Activated gamma-delta T cell (primary cell): ENCODE results near the gene STMN1.
"Not testable (repeated sequence)": the region's sequence is repeated elsewhere in the genome, so short reads cannot be mapped to it uniquely, and the experiment has no call there.

Experiments used
- DNase-seq: peaks from one replicate; lab custom pipeline; 2025; lab: John Stamatoyannopoulos, UW
- total RNA-seq, 2 donors: gene quantifications; one replicate each; lab custom pipeline; 2026; lab: John Stamatoyannopoulos, UW

Gene STMN1
- 52.4 to 57.1 reads per million in 2 donors for total RNA-seq

DNA sequence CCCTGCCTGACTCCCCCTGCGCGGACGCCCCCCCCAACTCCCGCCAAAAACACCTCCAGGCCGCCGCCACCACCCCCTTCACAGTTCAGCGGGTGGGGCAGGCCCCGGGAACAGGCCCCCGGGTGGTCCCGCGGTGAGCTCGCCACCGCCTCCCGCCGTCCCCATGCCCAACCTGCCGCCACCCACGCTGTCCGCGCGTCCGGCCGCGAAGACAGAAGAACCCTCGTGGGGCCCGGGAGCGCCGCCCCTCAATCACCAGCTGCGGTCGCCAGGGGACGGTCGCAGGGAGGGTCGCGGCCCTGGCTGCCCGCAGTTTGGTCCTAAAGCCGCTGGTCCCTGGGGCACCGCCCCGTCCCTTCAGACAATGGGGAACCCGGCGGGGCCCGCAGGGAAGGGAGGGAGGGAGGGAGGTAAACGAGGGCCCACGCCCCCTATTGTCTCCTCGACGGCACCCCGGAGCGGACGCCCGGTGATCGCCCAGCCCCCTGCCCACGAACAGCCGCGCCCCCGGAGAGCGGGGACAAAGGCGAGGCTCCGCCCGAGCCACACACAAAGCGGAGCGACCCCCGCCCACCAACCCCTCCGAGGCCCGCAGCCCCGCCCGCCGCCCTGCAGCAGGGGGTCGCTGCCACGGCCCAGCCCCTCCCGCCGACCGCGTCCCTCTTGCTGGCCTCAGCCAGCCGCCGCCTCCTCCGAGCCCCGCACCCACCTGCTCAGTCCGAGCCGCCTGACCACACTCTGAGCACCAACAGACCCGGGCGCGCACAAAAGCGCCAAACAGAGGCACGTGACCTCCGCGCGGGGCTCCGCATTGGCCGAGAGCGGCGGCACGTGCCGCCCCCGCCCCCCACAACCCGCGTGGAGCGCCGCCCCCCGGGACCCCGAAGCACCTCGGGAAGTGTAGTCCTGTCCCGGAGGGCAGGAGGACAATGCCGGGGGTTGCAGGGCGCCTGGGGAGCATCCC, at the start of gene STMN1:
TSS of gene STMN1 (minus strand) at position 740 of the 964 bp plus-strand sequence. CDS start 1,743 bp downstream, outside the sequence.
- DNase-seq, result peak; percentile 82

- DNase-seq, result no peak
These were observed 49.3 kb upstream of the STMN1 start for GRCh38 chr1:25955553-25955952.

DNA sequence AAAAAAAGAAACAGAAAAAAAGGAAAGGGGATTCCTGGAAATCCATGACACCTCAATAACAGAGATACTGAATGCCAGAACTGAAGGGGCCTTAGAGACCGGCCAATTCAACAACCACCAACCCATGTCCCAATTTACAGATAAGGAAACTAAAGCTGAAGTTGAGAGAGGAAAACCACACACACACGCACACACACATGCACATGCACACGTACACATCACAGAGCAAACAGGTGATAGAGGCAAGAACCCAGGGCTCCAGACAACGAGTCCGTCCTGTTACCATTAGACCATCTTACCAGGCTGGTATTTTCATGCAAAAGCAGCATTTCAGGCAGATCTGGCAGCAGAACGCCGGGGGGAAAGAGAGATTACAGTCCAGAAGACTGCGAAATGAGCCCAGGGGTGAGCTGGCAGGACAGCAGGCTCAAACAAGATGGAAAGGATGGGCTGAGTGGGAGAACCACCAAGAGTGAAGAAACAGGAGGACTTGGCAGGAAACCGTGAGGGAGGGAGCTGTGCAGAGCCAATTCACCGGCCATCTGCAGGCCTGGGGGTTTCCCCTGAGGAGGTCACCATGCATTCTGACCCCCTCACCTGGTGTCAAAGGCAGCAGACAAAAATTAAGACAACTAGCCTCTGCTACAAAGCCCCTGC, 48.2 kb upstream of the STMN1 start:
- DNase-seq, result no peak

- DNase-seq, result no peak
These were observed 46.7 kb upstream of the STMN1 start for GRCh38 chr1:25952841-25953401.

DNA sequence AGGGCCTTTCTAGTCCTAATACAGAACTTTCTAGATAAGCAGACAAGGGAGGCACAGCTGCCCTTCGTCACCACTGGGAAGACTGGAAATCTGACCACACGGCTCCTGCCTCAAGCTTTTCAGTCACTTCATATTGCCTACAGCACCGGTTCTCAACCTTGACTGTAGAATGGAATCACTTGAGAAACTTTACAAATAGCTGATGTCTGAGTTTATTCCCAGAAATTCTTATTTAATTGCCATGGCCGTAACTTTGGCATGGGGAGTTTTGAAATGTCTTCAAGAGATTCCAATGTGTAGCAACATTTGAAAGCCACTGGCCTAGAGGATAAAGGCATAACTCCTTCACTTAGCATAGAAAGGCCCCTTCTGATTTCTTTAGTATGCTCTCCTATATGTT, 42.4 kb upstream of the STMN1 start:
- no peak for DNase-seq

GRCh38 chr1:25947027-25947426, 40.8 kb upstream of the STMN1 start:
- no peak for DNase-seq

DNA sequence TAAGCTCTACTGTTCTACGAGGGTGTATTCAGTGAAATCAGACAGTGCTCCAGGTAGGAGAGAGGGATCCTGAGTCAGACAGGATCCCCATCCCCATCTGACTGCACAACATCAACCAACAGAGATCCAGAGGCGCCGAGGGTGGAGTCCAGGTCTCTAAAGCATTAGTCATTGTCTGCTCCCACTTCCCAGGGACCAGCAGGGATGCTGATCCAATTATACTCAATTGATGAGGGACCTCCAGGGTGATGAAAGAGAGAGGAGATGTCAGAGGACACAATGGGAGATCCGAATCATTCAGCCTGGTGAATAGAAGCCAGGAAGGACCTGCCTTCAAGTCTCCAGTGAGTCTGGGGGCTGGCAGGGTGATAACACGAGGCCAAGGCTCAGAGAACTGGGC, 39.5 kb upstream of the STMN1 start:
- no peak for DNase-seq

GRCh38 chr1:25944986-25945385, 38.8 kb upstream of the STMN1 start:
- no peak for DNase-seq

DNA sequence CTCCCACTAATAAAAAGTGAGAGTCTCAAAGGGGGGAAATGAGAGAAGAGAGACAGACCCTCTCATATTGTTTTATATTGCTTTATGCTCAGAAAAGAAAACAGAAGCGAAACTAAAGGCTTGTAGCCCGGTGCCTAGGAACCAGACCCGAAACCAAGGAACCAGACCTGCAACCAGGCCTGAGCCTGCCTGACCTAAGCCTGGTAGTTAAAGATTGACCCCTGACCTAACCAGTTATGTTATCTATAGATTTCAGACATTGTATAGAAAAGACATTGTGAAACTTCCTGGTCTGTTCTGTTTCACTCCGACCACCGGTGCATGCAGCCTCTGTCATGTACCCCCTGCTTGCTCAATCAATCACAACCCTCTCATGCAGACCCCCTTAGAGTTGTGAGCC, 37.3 kb upstream of the STMN1 start:
- DNase-seq, result not testable (repeated sequence)

DNA sequence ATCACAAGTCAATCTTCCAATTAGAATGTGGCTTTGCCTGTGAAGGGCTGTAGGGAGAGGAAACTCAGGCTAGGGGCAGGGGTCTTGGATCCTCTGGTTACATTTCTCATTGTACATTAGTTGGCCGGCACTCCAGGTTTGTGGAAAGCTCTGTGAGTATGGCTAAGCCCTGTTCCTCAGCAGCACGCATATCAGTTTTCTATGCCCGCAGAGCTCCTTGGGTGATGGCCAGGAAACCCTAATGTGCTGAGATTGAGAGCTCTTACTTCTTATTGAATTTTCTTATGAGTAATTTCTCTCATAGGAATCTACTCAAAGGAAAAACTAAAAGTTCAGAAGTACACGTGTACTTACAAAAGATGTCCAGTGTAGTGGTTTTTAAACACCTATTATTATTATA, 30.7 kb upstream of the STMN1 start:
- no peak for DNase-seq

DNA sequence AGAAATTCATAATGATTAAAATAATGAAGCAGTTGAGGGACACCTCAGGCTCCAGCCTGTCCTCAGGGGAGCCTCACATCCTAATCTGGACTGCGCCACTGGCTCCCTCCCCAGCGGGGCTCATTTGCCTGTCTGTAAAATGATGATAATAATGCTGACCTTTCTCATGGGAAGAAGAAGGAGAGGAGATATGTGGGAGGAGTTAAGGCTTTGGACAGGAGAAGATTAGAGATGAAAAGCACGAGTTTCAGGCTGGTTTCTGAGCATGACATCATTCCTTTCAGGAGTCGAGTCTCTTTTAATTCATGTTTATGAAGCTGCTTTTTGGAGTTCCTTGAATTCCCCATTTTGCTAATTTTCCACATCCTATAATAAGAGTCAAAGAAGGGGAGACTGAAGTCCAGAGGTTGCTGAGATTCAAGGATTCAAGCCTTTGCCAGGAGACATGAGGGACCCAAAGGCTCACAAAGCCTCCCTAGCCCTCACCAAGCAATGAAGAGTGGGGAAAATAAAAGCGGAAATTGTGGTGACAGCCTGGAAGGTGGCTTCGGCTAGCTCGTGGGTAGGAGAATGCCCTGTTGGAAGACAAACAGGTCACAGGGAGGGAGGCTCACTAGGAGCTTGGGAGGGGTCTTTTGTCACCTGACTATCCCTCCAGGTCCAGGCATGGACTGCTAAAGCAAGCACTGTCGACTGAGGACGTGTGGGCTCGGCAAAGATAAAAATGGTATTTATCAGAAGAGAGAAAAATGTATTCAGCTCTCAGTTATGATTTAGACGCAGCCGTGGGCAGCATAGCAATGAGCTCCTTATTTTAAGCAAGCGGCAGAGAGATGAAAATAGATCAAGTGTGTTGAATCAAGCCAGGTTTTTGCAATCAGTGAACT, 27.5 kb upstream of the STMN1 start:
- no peak for DNase-seq

DNA sequence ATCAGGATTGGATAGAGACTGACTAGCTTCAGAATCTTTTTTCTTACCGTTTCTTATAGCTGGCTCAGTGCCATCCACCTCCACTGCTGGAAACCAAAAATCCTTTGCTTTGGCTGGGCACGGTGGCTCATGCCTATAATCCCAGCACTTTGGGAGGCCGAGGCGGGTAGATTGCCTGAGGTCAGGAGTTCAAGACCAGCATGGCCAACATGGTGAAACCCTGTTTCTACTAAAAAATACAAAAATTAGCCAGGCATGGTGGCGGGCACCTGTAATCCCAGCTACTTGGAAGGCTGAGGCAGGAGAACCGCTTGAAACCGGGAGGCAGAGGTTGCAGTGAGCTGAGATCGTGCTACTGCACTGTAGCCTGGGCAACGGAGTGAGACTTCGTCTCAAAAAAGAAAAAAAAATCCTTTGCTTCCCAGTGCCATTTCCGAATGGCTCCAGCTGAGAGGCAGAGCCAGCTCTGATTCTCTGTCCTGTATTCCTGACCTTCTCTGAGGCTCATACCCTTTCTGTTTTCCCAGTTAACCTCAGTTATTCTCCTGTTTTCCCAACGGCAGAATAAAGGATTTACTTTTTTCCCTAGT, 26.7 kb upstream of the STMN1 start:
- not testable (repeated sequence) for DNase-seq

DNA sequence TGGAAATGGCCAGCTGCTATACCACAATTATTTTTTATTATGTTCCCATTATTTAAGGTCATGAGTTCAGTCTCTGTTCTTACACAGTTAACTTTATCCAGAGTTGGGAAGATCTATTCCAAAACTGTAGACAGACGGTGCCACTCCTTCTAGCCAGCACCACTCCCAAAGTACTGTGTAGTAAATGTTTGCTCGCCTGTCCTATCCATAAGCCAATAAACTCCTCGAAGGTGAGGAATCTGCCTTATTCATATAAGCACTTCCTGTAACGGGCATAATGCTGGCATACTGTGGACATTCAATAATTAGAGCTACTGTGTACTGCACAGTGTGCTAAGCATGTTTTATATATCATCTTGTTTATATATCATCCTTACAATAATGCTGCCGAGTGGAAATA, 26.1 kb upstream of the STMN1 start:
- no peak for DNase-seq

DNA sequence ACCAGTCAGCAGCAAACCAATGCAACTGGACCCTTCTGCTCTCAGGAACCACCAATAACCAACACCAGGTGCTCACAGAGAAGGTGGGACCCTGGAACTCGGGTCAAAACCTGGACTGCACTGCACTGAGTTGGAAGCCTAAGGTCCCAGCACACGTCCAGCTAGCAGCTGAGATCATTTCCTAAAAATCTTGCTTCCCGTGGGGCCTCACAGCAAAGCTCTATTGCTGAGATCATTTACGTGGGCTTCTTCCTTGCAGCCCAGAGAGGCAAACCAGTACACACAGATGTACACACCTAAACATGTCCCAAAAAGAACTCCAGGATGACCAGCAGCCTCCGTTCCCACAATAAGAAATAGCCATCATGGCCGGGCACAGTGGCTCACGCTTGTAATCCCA, 22.8 kb upstream of the STMN1 start:
- DNase-seq, result no peak

DNA sequence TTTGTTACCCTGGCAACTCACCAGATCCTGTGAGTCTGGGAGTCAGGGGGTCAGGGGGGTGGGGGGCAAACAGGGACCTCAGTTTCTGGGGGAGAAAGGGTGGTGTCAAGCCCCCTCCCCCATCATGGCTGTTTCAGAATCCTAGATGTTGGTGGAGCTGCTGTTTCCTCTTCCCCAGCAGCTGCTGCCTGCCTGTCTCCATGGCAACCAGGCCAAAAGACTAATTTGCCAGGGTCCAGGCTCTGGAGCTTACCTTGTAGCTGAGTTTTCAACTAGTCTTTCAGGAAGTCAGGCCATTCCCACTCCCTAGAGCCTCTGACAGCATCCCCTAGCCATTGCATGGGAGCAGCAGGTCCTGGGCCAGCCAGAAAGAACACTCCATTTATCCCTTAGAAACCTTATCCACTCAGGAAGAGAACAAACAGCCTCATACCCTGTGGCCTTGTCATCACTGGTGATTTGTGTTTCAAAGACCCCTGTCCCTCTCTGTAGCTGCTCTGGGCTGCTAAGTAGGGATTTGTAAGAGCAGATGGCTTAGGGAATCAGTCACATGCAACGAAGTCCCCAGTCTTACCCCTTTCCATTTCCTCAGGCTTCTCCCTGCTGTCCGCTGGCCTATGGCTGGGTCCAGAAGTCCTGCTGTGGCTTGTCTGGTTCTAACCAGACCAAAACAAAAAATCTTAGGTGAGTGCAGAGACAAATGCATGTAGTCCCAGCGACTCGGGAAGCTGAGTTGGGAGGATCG, 21.5 kb upstream of the STMN1 start:
- no peak for DNase-seq

DNA sequence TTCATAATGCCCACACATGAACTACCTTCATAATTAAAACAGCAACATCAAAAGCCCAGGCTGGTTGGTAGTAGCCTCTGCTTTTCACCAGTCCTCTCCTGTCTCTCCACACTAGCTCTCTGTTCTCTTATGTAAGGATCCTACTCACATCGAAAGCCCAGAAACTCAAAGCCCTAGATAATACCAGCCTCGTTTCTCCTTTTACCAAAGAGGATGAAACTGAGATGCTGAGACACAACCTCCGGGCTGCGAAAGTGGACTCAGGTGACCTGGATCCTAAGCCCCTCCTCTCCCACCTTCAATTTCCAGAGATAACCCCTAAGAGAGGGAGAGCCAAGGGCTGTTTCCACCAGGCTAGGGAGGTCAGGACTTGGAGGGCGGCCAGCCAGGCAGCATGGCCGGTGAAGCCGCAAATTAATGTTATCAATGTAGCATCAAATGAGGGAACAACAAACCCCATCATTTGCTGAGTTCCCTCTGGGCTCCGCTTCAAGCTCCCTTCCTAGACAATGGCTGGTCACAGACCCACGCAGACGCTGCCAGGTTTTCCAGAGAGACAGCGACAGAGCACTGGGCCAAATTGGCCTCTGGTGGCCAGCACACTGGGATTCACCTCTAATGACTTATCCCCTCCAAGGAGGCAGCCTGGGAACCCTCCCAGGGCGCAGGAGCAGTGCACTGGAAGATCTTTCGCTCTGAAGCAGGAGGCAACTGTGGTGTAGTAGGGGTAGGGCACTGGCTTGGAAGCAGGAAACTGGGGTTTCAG, 20.7 kb upstream of the STMN1 start:
- DNase-seq, result no peak

GRCh38 chr1:25924454-25924853, 18.2 kb upstream of the STMN1 start:
- DNase-seq, result no peak

- DNase-seq, result no peak
These were observed 16.8 kb upstream of the STMN1 start for GRCh38 chr1:25922971-25923552.
